Measurements from ENCODE around the gene C6. TPM values are rescaled to one million over a fixed set of nuclear protein-coding genes. Genes with fewer than 3 reads are reported as not detected.
"Not testable (repeated sequence)": the region's sequence is repeated elsewhere in the genome, so short reads cannot be mapped to it uniquely, and the experiment has no call there.

The C6 gene
- total RNA-seq, 1 experiment from 2014 or later = not detected

DNA sequence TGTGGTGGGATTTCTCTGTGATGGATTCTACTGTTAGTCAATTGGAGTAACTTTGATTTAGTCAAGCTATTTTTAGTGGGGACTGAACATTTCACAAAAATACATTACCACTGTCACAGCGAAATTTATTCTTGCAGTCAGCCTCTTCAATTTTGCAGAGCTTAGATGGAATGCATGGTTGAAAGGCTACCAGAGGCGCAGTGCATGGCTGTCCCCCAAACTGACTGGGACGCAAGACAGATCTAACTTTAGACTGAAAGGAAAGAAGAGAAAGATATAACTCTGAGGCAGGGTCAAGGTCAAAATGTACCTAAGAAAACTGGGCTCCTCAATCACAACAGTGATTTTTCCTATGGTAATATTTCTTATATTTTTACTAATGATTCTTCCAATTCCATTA lies 13.7 kb downstream of the C6 start:
- no peak for DNase-seq (ENCODE audit: low spot score)

DNA sequence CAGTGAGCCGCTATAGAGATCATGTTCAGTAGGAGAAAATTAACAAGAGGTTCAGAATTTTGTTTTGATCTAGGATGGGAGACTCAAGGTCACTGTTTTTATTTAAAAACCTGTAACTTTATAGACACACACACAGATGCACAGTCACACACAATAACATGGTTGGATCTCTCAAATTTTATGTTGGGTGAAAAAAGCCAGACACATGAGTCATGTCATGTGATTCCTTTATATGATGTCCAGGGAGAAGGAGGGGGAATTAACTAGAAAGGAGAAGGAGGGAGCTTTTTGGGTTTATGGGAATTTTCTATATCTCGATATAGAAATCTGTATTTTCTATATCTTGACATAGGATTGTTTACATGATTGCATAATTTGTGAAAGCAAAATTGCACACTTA lies 17.1 kb downstream of the C6 start:
- DNase-seq (ENCODE audit: low spot score) = no peak

DNA sequence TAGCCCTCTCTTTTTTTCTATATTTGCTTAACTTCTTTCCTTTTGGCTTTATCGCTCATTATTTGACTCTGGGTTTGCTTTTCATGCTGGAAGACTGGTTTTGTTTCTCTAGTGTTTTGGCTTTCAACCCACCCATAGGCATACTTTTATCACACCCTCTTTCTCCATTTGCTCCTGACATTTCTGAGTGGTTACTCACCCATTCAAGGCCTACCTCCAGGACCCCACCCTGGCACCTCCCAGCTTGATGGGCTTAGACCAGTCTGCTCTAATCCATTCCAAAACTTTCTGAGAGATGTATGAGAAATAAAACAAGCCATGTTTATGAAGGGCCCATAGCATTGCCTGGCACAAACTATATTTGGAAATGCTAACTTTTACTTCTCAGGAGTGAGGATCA lies 18.1 kb downstream of the C6 start:
- DNase-seq (ENCODE audit: low spot score) = no peak

DNA sequence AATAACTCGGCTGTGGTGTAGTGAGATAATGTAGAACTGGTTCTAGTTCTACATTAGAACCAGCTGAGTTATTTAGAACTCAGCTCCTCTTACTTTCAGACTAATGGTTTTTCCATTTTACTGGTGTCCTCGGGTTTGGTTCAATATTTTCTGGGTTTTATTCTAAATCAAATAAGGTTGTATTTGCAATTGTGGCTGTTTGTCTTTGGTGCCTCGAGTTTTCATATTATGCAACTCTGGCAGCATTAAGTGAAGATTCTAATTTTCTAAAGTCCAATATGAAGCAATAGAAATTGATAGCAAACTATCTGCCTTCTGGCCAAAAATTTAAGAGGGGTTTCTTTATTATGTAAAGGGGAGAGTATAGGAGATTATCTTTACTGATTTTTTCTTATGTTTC lies 19.0 kb downstream of the C6 start:
- DNase-seq (ENCODE audit: low spot score) = no peak

DNA sequence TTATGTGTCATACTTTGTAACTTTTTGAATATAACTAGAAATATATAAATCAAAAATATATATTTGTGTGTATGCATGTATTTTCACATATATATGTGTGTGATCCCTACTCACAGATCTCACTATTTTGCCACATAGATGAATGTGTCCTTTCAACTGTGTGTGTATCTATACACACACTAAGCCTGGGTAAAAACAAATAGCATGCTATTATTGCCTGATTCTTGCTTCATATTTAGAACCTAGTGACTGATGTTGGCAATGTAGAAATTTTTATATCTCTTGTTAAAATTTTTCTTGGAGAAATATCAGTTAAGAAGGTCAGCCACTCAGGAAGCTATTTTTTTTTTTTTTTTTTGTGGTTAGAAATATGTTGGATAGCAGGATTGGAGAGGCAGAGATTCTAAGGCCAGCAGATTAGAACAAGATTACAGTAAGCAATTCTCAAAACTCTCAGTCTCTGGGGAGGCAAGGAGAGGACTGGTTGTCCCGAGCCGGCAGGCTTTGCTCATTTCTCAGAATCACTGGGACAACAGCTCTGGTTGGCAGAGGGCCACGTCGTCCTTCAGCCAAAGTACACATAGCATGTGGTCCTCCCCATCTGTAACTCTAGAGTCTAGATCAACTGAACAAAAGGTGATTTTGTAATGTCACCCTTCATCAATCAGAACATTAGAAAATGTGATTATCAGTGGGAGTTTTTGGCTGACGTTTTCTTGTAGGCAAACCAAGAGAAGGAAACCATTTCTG lies 19.7 kb downstream of the C6 start:
- DNase-seq (ENCODE audit: low spot score) = peak; percentile 74

DNA sequence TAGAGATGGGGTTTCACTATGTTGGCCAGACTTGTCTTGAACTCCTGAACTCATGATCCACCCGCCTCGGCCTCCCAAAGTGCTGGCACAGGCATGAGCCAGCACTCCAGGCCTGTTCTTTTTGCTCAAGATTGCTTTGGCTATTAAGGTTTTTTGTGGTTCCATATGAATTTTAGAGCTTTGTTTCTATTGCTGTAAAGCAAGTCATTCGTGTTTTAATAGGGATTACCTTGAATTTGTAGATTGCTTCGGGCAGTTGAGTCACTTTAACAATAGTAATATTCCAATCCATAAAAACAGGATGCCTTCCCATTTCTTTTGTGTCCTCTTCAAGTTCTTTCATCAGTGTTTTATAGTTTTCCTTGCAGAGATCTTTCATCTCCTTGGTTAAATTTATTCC lies 22.1 kb downstream of the C6 start:
- DNase-seq (ENCODE audit: low spot score) = no peak

DNA sequence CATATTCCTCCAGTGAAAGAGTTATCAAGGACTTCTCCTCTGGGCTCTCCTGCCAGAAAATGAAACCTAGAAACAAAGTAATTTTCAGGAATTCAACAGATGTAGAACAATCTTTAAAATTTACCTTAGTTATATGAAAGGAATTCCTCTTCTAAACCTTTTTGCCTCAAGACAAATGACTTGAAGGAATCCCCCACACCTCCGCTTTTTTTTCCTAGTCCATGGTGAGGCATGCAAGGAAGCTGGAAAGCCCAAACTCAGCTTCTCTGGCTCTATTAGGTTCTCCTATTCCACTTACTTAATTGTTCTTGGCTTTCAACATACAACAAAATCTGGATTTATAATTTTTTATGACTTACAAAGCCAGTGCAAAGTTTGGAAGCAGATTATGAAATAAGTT lies 27.2 kb downstream of the C6 start:
- DNase-seq (ENCODE audit: low spot score) = no peak

DNA sequence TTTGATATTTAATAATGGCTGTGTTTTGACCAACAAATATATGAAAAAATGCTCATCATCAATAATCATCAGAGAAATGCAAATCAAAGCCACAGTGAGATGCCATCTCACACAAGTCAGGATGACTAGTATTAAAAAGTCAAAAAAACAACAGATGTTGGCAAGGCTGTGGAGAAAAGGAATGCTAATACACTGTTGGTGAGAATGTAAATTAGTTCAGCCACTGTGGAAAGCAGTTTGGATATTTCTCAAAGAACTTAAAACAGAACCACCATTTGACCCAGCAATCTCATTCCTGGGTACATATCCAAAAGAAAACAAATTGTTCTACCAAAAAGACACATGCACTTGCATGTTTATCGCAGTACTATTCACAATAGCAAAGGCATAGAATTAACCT lies 30.0 kb downstream of the C6 start:
- DNase-seq (ENCODE audit: low spot score) = not testable (repeated sequence)

DNA sequence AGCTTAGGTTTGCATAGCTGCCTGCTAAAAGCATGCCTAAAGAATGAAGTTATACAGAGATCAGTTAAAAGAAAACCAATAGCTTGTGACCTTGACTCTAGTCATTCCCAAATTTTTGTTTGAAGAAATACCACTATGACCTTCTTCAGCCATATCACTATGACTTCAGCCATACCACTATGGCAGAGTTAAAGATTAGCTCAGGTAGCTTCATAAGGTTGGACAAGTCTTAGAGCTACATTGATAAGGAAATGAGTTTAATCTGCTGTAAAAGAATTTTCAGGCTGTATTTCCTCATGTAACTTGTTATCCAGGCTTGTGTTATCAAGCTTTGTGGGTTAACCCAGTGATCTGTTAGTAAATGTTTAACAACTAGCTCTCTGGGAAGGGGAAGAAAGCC lies 30.7 kb downstream of the C6 start:
- no peak for DNase-seq (ENCODE audit: low spot score)

DNA sequence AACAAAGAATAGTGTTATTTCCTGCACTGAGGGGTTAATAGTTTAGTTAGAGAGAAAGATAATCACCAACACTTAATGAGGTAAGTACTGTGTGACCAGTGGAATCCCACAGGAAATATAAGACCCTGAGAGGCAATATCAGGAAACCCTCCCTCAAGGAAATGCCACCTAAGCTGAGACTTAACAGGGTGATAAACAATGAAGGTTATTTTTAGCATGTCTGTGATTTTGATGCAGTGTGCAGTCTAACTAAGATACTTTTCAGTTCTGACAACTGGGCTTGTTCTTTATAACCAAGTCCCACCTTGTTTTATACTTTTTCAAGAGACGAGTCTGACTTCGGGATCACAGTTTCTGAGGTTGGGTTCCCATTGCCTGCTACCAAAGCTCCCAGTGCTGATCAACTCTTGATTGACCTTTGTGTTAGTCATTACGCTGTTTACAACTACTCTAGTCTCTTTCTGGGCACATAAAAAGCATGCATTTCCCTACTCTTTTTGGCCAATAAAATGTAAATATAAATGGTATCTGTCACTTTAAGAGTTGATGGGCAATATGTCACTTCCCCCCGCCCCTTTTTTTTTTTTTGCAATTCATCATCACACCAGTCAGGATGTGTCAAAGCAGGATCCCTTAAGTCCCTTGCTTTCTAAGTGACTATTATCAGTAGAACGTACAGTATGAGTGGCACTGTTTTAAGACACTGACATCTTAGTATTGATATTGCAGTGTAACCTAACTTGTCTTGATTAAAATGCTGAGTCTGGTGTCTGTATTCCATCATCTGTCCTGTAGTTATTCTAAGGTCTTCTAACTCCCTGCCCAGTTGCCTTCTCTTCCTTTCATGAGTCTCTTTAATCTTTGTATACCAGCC lies 31.4 kb downstream of the C6 start:
- no peak for DNase-seq (ENCODE audit: low spot score)

DNA sequence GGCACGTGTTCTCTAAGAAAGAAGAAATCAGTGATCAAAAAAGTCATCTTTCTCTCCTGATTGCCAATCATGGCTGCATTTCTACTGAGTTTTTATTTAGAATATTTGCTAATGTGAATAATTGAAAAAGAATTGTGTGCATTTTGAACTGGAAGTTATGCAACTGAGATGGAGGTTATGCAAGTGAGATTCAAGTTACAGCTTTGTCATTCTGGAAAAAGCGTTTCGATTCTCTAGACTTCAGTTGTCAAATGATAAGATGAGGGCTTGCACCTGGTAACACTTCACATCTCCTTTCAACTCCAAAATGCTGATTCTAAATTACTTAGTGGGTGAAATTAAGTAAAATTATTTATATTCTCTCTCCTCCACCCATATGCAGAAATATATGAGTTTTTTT lies 36.4 kb downstream of the C6 start:
- no peak for DNase-seq (ENCODE audit: low spot score)

DNA sequence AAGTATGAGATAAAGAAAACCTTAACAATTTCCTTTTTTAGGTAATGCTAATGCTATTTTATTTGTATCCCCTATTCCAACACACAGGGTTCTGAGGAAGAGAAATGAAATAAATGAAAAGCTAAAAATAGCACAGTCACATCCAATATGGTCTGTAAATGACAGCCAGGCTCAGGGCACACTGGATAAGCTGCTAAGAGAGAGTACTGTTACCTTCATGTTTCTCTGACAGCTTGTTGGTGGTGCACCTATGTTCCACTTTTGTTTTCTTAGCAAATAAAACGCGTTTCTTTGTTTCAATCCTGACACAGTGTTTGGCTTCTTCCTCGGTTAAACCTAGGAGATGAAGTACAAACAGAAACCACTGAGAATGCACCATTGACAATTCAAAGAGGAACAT lies 41.3 kb downstream of the C6 start:
- DNase-seq (ENCODE audit: low spot score) = no peak

DNA sequence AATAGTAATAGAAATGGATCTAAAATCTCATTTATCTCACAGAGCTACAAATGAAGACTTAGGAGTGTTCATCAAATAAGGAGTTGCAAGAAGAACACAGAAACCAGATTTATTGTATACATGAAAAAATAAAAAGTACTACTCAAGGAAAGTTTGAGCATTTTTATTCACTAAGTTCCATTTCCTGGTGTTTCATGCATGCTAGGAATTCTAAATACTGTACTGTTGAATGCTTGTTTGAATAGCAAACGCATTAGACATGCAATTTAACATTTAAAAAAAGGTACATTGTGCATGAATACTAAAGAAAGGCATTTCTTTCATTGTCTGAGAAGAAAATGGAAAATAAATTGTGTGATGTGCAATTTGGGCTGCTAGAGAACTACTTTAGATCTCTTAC lies 52.1 kb downstream of the C6 start:
- DNase-seq (ENCODE audit: low spot score) = no peak

DNA sequence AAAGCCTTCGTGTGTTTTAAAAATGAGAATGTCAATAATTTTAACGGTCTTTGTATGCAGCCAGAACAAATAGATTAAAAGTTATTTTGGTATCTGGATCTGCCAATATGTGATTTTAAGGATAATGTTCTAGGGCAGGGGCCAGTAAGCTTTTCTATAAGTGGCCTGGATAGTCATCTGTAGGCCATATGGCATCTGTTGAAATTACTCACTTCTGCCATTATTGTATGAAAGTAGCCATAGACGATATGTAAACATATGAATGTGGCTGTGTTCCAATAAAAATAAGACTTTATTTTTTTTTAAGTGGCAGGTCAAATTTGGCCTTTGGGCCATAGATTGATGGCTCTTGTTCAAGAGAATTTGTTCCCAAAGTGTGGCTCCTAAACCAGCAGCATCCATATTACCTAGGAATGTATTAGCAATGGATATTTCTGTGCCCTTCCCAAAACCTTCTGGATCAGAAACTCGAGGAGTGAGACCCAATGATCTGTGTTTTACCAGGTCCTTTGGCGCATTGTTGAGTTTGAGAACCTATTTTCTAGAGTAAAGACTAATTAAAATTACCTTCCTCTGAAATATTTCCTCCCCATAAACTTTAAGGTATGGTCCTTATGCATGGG lies 55.9 kb downstream of the C6 start:
- DNase-seq (ENCODE audit: low spot score) = no peak

DNA sequence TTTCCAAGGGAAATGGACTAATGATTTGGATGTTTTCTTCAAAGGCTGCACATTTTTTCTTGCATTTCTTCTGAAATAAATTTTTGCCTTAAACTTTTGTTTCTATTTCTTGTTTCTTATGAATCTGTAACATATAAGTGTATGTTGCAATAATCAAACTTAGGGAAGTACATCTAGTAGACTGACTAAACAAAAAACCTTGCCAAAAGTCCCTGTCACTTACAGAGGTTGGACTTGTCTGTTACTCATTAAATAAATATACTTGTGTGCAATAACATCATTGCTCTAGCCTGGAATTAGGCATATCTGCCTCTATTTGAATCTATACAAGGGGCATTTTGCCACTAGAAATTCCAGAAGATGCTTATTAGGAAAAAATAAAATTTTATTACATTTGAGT lies 56.6 kb downstream of the C6 start:
- no peak for DNase-seq (ENCODE audit: low spot score)

DNA sequence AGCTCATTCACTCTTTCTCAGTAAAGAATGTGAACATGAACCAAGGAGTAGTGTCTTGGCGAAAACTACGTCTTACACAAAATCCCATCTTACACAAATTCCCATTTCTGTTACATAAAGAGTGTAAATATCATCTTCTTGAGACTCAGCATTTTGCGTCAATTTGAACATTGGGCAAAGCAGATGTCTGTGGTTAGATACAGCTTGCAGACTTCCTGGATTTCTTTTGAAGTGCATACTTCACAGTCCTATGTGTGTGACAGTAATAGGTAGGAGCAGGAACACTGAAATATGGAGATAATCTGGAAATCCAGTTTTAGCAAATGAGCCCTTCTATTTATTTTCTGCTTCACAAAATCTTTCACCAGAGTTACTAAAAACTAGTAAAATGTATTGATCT lies 58.8 kb downstream of the C6 start:
- no peak for DNase-seq (ENCODE audit: low spot score)

DNA sequence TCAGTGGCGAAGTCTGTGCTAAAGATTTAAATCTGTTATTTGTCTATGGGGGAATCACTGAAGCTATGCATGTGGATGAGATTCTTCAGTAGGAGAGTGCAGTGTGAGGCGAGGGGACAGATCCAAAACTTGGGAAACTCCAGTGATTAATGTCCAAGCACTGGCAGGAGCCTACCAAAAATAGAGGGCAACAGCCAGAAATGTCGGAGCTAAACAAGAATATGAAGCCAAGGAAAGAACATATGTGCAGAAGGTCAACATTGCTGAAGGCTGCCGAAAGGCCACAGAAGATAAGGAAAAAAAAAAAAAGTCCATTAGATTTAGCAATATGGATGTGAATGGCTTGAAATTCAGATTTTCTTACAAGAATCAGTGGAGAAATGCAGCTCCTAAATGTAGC lies 61.8 kb downstream of the C6 start:
- DNase-seq (ENCODE audit: low spot score) = no peak

DNA sequence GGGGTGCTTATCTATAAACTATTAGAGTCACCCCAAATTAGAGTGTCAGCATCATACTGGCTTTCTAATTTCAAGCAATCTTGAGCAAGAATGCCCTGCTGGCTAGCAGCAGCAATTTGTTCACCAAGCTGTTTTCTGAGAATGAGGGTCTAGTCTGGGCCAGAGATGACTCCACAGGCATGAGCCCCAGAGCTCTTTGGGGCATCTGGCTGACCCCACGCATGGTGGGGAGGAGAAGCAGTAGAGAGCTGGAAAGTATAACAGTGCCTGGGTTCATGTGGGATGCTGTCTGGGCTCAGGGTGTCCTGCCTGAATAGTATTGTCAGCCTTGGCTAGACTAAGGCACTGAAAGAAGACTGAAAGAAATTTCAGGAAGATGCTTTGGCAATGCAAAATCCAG lies 64.9 kb downstream of the C6 start:
- DNase-seq (ENCODE audit: low spot score) = no peak

DNA sequence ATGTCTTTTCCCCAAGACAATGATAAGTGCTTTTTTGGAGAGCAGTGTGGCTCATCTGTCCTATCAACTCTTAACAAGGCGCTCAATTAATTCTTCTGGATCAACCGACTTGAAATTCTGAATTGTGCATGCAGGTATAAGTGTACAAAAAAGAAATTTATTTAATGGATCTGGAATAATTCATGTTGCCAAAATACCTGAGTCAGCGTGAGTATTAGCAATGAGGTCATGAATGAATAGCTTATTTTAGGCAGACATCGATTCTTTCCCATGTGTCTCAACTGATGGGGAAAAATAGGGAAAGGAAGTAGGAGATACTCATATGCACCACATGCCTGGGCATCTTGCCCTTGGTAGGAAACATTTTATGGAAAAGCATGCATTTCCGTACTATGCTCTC lies 68.0 kb downstream of the C6 start:
- no peak for DNase-seq (ENCODE audit: low spot score)

DNA sequence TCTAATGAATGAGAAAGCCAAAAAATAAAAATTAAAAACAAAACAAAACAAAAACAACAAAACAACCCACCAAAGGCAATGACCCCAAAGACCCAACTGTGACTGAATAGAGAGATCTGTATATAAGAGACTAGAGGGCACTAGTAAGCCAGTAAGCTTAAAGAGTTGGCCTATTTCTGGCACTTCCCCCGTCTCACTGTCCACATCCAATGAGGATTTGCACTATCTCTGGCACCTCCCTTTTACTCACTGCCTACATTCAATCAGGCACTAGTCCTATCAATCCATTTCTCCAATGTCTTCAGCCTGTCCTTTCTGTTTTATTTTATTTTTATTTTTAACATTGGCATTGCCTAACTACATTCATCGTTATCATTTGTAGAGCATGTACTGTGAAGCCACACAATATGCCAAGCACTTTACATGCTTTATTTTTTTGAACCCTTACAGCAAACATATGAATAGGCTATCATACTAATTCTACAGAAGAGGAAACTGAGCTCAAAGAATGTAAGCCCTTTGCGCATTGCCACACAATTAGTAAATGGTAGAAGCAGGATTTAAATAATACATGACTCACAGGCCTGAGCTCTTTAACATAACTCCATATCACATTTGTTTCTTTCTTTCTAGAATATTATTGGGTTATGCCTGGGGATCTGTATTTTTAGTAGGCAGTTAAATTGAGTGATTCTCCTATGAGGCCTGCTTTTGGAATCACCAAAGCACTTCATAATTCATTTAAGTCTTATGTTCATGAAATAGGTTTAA lies 70.0 kb downstream of the C6 start:
- DNase-seq (ENCODE audit: low spot score) = no peak

DNA sequence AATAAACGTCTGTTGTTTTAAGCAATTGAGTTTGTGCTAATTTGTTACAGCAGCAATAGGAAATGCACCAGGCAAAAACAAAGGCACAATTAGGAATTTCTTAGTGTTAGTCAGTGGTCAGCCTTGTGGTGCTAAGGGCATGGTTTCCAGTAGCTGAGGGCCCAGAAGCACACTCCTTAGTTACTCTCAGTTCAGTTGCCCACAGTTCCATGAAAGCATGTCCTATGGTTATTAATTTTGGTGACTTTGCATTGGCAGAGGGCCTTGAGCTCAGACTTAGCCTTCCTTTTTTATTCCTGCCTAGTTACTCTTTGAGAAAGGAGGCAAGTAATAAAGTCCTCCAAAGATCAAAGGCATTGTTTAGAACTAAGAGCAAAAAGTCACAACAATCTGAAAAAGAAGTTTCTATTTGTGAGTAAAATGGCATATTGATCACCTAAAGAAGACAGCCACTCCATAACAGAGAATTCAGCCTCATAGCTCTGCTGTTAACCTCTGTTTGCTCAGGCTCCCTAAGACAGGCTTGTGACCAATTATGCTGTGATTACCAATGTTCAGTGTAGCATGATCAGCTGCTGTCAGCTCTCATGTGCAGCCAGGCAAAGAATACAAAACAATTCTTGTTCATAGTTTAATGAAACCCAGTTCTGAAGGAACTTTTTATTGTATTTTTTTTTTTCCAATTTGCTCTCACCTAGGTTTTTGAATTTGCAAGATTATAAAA lies 85.2 kb downstream of the C6 start:
- DNase-seq (ENCODE audit: low spot score) = no peak

DNA sequence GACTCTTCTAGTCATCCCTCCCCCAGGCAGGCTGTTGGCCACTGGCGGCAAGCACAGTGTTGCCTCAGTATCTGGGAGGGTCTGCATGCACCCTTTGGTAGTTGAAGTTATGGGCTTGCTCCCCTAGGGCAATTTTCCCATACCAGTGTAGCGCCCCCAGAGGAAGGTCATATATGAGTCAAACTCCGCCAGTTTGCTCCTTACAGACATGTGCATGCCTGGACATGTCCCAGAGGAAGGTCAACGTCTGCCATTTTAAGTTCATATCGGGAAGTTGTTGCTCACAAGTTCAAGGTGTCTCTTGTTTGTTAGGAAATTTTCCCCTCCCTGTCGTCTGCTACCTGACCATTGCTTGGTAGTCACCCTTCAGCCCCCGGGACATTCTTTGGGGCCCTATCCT lies 90.9 kb downstream of the C6 start:
- DNase-seq (ENCODE audit: low spot score) = peak; percentile 14
